Measurements from ENCODE around the gene LATS2.

LATS2 gene

GRCh38 chr13:21012841-21013681 is 48.3 kb downstream of the LATS2 start:
- TF ChIP-seq CREB5 (CRISPR knock-in tag; IDR thresholded peaks at IDR 0.05; ENCODE audit: low read depth) (no peak), BACH2 (CRISPR knock-in tag; IDR thresholded peaks at IDR 0.05; ENCODE audit: borderline replicate concordance) (no peak), ZNF8 (CRISPR knock-in tag; IDR thresholded peaks at IDR 0.05) (no peak), PPARA (CRISPR knock-in tag; IDR thresholded peaks at IDR 0.05; ENCODE audit: borderline replicate concordance) (no peak), PATZ1 (CRISPR knock-in tag; IDR thresholded peaks at IDR 0.05; ENCODE audit: borderline replicate concordance) (no peak), TOX (CRISPR knock-in tag; IDR thresholded peaks at IDR 0.05; ENCODE audit: borderline replicate concordance) (no peak), ISL1 (CRISPR knock-in tag; IDR thresholded peaks at IDR 0.05) (no peak), RARB (CRISPR knock-in tag; IDR thresholded peaks at IDR 0.05) (no peak), ESRRG (CRISPR knock-in tag; IDR thresholded peaks at IDR 0.05) (no peak), POU6F1 (CRISPR knock-in tag; IDR thresholded peaks at IDR 0.05; ENCODE audit: borderline replicate concordance, low read depth) (no peak), ZFP30 (CRISPR knock-in tag; IDR thresholded peaks at IDR 0.05) (no peak), OSR1 (CRISPR knock-in tag; IDR thresholded peaks at IDR 0.05) (no peak), ZFP3 (CRISPR knock-in tag; IDR thresholded peaks at IDR 0.05) (no peak), ZNF70 (CRISPR knock-in tag; IDR thresholded peaks at IDR 0.05) (no peak), ZC3H10 (CRISPR knock-in tag; IDR thresholded peaks at IDR 0.05) (no peak), SNAI2 (CRISPR knock-in tag; IDR thresholded peaks at IDR 0.05) (no peak), TSHZ2 (CRISPR knock-in tag; IDR thresholded peaks at IDR 0.05) (no peak), TCF4 (CRISPR knock-in tag; IDR thresholded peaks at IDR 0.05; ENCODE audit: borderline replicate concordance) (no peak)
- peak; percentile 35 for ATAC-seq

GRCh38 chr13:21012211-21012610 is 49.2 kb downstream of the LATS2 start:
- ATAC-seq: no peak
- no peak for TF ChIP-seq TSHZ2 (CRISPR knock-in tag; IDR thresholded peaks at IDR 0.05)
- TF ChIP-seq CSDC2 (CRISPR knock-in tag; IDR thresholded peaks at IDR 0.05): no peak
- no peak for TF ChIP-seq SNAI2 (CRISPR knock-in tag; IDR thresholded peaks at IDR 0.05)
- TF ChIP-seq ISL1 (CRISPR knock-in tag; IDR thresholded peaks at IDR 0.05): no peak
- TF ChIP-seq PPARA (CRISPR knock-in tag; IDR thresholded peaks at IDR 0.05; ENCODE audit: borderline replicate concordance): no peak
- no peak for TF ChIP-seq ZC3H10 (CRISPR knock-in tag; IDR thresholded peaks at IDR 0.05)
- no peak for TF ChIP-seq ZNF565 (CRISPR knock-in tag; conservative IDR thresholded peaks at IDR 0.05; ENCODE audit: low read depth)
- no peak for TF ChIP-seq PATZ1 (CRISPR knock-in tag; IDR thresholded peaks at IDR 0.05; ENCODE audit: borderline replicate concordance)
- no peak for TF ChIP-seq CREB5 (CRISPR knock-in tag; IDR thresholded peaks at IDR 0.05; ENCODE audit: low read depth)
- no peak for TF ChIP-seq POU6F1 (CRISPR knock-in tag; IDR thresholded peaks at IDR 0.05; ENCODE audit: borderline replicate concordance, low read depth)
- TF ChIP-seq ARNTL (CRISPR knock-in tag; IDR thresholded peaks at IDR 0.05; ENCODE audit: borderline replicate concordance, low read depth): no peak
- TF ChIP-seq ESRRG (CRISPR knock-in tag; IDR thresholded peaks at IDR 0.05): no peak
- no peak for TF ChIP-seq OSR1 (CRISPR knock-in tag; IDR thresholded peaks at IDR 0.05)
- no peak for TF ChIP-seq TOX (CRISPR knock-in tag; IDR thresholded peaks at IDR 0.05; ENCODE audit: borderline replicate concordance)
- TF ChIP-seq GLIS3 (CRISPR knock-in tag; IDR thresholded peaks at IDR 0.05): no peak
- no peak for TF ChIP-seq BACH2 (CRISPR knock-in tag; IDR thresholded peaks at IDR 0.05; ENCODE audit: borderline replicate concordance)
- no peak for TF ChIP-seq RARB (CRISPR knock-in tag; IDR thresholded peaks at IDR 0.05)

Data from SK-N-SH treated with all-trans-retinoic acid at 6 μM for 48 hours (cell line).